ENCODE results near the gene UBE2I. TPM values are rescaled to one million over a fixed set of nuclear protein-coding genes. Genes with fewer than 3 reads are reported as not detected.
A peak's percentile ranks its signal among the peaks of the same experiment; 100 is the strongest.
"Not testable (repeated sequence)": the region's sequence is repeated elsewhere in the genome, so short reads cannot be mapped to it uniquely, and the experiment has no call there.

The UBE2I gene
- total RNA-seq, 1 donor from 2014 or later, result 47.4 TPM

DNA sequence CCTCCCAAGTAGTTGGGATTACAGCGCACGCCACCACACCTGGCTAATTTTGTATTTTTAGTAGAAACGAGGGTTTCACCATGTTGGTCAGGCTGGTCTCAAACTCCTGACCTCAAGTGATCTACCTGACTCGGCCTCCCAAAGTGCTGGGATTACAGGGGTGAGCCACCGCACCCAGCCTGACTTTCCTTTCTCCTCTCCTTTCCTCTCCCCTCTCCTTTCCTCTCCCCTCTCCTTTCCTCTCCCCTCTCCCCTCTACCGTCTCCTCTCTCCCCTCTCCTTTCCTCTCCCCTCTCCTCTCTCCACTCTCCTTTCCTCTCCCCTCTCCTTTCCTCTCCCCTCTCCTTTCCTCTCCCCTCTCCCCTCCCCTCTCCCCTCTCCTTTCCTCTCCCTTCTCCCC is 17.2 kb upstream of the UBE2I start:
- DNase-seq (ENCODE audit: low spot score), result not testable (repeated sequence)

DNA sequence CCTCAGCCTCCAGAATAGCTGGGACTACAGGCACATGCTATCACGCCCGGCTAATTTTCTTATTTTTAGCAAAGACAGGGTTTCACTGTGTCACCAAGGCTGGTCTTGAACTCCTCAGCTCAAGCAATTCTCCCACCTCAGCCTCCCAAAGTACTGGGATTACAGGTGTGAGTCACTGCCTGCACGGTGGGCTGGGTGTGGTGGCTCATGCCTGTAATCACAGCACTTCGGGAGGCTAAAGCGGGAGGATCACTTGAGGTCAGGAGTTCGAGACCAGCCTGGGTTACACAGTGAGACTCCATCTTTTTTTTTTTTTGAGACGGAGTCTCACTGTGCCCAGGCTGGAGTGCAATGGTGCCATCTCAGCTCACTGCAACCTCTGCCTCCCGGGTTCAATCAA is 16.6 kb upstream of the UBE2I start:
- DNase-seq (ENCODE audit: low spot score), result not testable (repeated sequence)

DNA sequence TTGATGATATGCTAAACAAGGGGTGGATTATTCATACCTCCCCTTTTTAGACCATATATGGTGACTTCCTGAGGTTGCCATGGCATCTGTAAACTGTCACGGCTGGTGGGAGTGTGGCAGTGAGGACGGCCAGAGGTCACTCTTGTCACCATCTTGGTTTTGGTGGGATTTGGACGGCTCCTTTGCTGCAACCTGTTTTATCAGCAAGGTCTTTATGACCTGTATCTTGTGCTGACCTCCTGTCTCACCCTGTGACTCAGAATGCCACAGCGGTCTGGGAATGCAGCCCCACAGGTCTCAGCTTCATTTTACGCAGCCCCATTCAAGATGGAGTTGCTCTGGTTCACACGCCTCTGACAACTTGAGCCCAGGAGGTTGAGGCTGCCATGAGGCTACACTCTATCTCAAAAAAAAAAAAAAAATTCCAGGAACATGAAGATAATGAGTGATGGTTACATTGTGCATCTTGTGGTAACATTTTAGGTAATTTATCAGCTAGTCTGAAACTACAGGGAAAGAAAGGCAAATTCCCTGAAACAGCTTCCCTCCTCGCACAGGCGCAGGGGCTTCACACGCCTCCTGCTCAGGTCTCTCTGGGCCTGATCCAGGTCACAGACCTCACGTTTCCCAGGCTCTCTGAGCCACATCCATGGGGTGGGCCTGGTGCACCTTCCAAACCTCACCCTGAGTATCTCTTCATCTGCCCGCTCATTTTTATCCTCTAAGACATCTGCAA is 15.3 kb upstream of the UBE2I start:
- DNase-seq (ENCODE audit: low spot score), result no peak

DNA sequence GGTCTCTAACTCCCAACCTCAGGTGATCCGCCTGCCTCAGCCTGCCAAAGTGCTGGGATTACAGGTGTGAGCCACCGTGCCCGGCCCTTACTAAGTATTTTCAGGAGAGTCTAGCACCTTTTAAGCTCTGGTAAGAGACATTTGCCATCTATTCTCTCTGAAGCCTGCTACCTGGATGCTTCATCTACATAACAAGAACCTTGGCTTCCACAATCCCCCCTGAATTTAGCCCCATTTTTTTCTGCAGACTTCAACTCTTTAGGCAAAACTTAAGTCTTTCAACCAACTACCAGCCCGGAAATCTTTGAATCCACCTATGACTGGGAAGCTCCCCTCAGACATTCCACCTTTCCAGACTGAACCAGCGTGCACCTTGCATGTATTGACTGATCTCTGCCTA is 14.0 kb upstream of the UBE2I start:
- DNase-seq (ENCODE audit: low spot score), result no peak

DNA sequence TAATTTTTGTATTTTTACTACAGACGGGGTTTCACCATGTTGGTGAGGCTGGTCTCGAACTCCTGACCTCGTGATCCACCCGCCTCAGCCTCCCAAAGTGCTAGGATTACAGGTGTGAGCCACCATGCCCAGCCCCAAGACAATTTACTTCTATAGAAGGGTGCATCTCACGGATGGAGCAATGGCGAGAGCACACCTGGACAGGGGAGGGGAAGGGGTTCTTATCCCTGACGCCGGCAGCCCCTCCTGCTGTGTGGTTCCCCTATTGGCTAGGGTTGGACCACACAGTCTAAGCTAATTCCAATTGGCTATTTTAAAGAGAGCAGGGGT is 12.8 kb upstream of the UBE2I start:
- not testable (repeated sequence) for DNase-seq (ENCODE audit: low spot score)

DNA sequence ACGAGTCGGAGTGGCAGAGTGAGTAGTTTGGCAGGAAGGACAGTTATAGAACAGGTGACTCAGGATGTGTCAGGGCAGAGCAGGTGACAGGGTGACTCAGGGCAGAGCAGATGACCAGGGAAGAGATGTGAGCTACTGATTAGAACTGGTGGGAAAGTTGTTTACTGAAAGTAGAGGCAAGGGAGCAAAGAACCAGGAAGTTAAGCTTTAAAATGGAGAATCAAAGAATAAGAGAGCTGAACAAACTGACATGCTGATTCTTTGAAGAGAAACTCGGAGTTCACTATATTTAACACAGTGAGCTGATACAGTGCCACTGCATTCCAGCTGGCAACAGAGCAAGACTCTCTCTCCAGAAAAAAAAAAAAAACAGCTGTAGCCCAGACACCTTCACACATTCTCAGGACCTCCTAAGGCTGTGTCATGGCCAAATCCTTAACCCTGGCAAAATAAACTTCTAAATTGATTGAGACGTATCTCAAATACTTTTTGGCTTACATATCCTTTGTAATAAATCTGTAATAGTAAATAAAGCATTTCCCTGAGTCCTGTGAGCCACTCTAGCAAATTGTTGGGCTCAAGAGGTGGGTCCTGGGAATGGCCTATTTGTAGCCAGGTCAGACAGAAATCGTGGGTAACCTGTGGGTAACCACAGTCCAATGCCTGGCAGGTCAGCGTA is 12.3 kb upstream of the UBE2I start:
- DNase-seq (ENCODE audit: low spot score), result no peak

DNA sequence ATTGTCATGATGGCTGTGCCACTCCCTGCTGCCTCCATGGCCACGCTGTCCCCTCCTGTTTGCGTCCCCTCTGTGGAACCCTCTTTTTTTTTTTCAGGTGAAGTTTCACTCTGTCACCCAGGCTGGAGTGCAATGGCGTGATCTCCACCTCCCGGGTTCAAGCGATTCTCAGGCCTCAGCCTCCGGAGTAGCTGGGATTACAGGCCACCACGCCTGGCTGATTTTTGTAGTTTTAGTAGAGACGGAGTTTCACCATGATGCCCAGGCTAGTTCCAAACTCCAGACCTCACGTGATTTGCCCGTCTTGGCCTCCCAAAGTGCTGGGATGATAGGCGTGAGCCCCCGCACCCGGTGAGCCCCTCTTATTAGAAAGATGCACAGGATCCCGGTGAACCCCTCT is 11.0 kb upstream of the UBE2I start:
- DNase-seq (ENCODE audit: low spot score), result no peak

DNA sequence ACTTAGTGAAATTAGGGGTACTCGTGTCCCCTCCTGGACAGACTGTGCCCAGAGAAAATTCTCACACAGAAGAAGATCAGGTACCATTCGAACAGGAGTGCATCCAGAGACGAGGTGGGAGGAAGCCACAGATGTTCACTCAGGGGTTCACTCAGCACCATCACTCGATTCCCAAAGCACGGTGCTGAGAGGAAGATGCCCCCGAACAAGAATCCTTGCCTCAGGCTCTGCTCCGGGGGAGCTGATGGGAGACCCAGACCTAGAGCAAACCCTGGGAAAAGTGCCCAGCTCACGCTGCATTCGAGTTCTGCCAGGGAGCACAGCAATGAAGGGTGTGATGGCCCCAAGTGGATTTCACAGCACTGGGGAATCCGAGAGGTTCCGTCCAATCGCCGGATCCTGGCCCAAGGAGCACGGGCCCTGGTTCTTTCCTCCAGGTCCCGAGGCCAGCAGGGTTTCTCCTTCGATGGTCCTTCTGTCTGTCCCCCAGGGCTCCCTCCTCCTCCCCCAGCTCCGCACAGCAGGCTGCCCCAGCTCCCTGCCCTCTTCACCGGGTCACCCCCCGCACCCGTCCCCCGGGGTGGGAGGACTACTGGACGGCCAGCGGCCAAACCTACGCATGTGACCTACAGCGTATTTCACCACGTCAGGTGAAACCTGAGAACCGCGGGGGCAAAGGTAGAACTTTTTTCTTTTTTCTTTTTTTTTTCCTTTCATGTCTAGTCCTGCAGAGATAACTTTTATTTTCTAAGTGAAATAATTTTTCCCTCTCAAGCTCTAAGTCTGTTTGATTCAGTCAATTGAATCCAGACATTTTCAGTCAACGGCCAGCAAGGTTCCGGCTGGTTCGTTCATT is 10.2 kb upstream of the UBE2I start:
- DNase-seq (ENCODE audit: low spot score), result no peak

DNA sequence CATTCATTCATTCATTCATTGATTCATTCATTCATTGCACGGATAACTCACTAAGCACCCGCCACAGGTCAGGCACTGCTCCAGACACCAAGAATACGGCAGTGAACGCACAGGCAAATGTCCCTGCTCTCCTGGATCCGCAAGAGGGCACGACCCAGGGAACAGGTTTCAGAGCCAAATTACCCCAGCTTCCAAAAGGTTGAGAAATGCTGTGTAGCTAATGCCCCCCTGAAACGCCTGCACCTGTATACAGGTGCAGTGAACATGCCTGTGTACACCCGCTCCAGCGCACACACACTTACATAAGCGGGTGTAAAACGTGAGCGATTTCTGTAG is 9.6 kb upstream of the UBE2I start:
- DNase-seq (ENCODE audit: low spot score), result no peak

DNA sequence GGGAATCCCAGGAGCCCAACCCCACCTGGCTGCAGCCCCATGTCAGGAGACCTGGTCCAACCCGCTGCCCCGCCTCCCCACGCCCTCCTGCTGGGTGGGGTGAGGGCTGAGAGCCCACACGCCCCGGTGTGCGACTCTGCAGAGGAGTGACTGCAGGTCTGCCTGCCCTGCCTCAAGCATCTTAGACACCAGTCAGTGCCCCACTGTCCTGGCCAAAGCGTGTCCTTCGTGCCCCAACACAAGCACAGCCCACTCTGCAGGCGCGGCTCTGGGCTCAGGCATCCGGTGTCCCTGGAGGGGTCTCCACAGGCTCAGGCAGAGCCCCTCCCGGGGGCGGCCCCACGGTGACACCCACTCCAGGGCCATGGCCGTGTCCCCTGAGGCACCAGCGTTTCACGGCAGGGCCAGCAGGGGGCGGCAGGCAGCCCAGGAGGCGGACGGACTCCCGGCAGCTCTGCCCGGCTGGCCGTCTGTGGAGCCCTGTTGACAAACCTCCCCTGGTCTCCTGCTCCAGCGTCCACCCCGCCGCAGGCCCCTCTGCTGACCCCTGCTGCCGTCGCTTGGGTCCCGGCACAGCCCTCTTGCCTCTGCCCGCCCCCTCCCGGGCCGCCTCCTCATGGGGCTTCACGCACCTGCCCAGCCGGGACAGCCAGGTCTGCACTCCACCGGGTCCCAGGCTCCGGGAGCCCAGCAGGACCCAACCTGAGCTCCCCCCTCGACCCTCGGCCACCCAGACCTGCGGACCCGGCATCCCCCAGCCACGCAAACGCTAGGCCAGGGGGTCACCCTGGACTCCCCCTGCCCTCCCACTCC is 8.6 kb upstream of the UBE2I start:
- DNase-seq (ENCODE audit: low spot score), result peak; percentile 32

DNA sequence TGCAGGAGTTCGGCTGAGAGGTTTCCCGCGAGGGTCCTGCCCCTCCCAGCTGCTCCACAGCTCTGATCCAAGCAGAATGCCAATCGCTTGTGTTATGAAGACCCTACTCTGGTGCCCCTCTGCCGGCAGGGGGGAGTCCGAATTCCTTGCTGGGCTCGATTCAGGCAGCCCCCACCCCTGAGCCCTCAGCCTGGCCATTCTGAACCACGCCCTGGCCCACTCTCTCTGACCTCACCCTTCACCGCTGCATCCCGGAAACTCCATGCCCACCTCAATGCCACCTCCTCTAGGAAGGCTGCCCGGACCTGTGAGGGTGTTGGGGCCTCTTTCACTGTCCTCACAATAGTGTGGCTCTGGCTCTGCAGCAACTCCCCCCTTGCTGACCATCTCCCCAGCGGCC is 7.9 kb upstream of the UBE2I start:
- DNase-seq (ENCODE audit: low spot score), result no peak

DNA sequence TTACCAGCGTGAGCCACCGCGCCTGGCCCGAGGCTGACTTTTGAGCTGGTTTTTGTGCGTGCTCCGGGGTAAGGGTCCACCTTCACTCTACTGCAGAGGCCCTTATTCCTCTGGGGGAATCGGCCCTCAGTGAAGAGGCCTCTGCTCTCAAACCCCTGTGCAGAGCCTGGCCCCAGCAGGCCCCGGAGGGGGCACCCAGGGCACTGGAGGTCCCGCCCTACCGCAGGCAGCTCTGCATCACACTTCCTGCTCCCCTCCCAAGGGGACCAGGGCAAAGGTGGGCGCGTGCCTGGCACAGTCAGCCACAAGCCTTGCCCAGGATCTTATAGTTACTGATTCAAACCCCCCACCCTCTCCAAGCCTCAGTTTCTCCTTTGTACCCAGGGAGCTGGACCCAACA is 3.6 kb upstream of the UBE2I start:
- no peak for DNase-seq (ENCODE audit: low spot score)

DNA sequence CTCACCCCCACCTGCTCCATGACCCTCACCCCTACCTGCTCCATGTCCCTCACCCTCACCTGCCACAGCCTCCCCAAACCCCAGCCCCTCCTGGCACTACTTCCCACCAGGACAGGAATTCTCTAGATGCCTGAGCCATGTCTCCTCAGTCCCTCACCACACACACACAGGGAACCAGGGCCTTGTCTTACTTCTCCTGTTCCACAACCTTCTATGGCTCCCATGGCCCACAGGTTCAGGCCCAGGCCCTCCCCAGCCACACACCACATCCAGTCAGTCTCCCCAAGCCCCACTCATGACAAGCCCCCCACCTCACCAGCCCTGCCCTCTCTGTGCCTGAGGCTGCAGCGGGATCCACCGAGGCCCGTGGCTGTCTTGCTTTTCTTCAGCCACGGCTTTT is 3.1 kb upstream of the UBE2I start:
- no peak for DNase-seq (ENCODE audit: low spot score)

DNA sequence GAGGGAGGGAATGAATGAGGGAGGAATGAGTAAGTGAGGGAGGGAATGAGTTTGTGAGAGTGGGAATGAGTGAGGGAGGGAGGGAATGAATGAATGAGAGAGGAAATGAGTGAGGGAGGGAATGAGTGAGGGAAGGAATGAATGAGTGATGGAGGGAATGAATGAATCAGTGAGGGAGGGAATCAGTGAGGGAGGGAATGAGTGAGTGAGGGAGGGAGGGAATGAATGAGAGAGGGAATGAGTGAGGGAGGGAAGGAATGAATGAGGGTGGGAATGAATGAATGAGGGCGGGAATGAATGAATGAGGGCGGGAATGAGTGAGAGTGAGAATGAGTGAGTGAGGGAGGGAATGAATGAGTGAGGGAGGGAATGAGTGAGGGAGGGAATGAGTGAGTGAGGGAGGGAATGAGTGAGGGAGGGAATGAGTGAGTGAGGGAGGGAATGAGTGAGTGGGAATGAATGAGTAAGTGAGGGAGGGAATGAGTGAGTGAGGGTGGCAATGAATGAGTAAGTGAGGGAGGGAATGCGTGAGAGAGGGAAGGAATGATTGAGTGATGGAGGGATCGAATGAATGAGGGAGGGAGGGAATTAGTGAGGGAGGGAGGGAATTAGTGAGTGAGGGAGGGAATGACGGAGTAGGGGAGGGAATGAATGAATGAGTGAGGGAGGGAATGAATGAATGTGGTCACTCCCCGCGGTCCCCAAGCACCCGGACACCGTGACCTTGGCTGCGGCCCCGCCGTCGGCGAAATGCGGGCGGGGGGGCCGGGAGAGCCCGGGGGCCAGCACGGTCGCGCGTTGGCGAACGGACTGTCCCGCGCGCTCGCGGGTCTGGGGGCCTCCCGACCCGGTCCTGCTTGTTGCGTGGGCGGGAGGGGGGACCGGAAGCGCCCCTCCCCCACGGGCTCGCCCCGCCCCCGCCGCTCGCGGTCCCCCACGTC is 1.1 kb upstream of the UBE2I start:
- no peak for DNase-seq (ENCODE audit: low spot score)

DNA sequence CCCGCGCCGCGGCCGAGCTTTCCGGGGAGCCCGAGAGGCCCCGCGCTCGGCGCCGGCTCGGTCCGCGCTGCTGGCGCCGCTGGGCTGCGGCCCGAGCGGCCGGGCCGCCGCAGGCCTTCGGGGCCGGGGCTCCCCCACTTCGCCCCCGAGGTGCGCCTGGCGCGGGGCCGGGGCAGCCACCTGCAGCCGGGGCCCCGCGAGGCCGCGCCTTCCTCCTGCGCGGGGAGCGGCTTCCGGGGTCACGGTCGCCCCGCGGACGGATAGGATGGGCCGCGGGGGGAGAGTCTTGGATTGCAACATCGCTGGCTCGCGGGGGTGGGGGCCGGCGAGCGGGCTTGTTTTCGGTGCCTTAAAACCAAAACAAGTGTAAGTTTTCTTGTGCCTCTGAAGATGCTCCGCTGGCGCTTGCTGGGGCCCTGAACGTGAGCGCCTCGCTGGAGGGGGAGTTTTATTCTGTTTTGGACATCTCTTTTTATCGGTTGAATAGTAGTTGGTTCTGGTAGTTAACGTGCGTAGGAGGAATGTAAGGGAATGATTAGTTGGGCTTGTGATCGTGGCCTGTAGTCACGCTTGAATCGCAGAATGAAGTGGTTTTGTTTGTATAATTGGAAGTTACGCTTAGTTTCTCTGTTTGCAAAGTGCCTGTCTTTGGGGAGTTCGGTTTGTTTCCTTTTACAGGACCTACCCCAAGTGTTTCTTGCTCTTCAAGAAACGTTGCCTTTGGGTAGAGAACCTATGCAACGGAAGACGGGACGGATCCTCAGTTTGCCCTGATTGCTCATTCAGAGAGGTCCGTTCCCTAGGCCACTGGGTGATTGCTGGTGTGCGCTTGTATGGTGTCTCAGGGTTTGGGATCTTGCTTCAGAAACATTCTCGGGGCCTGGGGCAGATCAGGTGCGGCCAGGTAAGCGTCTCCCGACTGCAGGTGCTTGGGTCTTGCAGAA is 724 bp downstream of the UBE2I start:
- no peak for DNase-seq (ENCODE audit: low spot score)

DNA sequence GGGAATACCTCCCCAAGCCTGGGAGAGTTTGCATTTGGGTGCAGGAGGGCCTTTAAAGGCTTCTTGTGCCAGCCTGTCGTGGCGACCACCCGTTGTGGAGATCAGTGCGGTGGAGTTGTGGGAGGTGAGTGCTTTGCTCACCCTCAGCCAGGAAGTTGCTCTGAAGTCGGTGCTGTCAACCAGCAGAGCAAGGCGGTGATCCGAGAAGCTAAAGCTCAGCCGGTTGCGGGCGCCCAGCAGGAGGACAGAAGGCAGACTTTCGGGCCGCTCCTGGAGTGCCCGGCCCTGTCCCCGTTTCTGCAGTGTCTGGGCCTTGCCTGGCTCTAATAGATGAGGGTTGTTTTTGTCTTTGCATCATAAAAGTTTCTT is 1.4 kb downstream of the UBE2I start:
- DNase-seq (ENCODE audit: low spot score), result no peak

DNA sequence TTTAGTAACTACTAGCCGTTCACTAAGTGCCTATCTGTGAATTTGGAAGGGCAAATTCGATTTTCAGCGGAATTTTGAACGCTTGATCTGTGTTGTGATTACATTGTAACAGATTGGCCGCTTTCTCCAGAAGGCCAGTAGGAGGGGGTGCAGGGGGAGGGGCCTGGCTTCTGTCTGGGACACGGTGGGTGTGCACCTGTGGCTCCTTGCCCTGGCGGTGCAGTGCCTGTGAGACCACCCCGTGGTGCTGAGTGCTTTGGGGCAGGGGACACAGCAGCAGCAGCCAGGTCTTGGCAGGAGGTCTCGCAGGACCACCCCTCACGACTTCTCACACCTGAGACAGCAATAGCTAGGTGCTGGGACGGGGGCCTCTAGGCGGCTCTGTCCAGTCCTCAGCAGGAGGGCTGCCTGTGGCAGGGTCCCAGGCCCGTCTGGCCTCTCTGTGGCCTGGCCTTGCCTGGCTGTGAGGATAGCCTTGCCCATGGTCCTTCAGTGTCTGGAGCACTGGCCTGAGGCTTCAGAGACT is 1.8 kb downstream of the UBE2I start:
- DNase-seq (ENCODE audit: low spot score), result no peak

DNA sequence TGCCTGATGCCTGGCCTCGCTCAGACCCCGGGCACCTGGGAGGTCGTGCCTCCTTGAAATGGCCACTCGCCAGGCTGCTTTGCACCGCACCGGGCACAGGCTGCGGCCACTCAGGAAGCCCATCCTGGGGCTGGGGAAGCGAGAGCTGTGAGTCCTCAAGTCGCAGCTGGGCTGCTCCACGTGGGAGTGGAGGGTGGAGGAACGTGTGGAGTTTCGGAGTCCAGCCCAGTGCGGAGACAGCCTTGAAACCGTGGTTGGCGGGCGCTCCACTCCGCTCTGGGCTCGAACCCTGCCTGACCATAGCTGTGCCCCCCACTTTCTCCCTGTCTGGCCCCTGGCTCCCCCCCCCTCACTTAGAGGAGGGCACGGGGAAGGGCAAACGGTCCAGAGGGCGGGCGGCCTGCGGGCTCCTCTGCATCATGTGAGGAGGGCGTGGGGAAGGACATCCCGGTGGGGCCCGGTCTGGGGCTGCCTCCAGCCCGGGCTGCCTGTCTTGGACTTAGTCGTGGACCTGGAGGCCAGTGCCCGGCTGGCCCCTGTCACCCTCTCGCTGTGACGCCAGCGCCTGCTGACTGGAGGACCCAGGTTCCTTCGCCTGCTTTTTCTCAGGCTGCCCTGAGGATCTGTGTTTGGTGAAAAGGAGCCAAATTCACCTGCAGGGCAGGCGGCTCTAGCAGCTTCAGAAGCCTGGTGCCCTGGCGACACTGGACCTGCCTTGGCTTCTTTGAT is 2.5 kb downstream of the UBE2I start:
- DNase-seq (ENCODE audit: low spot score), result no peak

DNA sequence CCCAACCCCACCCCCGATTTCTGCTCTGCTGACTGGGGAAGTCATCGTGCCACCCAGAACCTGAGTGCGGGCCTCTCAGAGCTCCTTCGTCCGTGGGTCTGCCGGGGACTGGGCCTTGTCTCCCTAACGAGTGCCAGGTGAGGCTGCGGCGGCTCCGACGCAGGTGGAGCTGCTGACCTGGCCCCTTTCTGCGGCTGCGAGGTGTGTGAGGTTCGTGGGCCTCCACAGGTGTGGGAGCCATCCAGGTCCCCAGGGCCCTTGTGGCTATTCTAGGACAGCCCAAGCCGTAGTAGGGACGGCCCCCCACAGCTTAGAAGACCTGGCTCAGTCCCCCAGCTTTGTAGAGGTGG is 3.0 kb downstream of the UBE2I start:
- DNase-seq (ENCODE audit: low spot score), result no peak

All from umbilical cord (tissue), 2 donors.